Activated CD4-positive, alpha-beta T cell treated with anti-CD3 and anti-CD28 coated beads, Interleukin-2, Interleukin-4, amounts not matched to agents 100 ng/mL and 50 ng/mL, durations not matched to agents 16 hours and 8 hours (primary cell): ENCODE data around the gene PLD5.
"Not testable (repeated sequence)": the region's sequence is repeated elsewhere in the genome, so short reads cannot be mapped to it uniquely, and the experiment has no call there.

Experiments used
- DNase-seq: peaks from one replicate; pipeline ENCODE4 v3.0.0-alpha.2; 2020; ENCODE audit warnings: low spot score

The PLD5 gene

DNA sequence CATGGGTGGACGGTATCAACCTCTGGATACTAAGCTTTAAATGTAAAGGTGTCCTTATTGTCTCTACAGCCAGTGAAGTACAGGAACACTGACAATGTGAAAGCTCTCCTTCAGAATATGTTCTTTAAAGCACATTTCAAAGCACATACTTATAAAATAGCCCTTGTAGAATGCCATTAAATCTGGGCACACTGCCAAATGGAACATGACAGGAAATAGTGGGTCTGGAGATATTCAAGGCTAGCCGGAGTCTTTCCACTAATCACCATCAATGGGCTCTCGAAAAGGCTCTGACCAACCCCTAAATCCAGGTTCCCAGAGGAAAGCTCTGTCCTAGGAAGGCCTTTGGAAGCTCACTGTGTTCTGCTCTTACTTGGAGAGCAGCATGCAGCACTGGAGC, 46.6 kb downstream of the PLD5 start:
- no peak for DNase-seq

DNA sequence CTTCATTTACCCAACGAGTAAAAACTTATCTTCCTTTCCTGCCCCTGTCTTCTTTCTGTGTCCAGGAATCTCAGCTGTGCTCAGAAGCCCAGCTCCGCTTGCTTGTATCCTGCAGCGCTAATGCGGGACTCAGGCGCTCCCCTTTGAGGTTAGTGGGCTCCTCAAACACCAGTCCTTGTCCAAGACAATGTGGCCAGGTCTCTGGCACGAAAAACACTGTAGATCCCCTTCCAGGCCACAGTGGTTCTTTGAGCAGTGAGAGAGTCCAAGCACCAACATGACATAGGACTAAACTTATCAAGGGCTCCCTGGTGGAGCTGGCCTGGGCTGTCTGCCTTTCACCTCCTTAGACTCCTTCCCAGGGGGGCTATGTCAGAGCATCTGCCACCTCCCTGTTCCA, 53.7 kb downstream of the PLD5 start:
- DNase-seq: no peak

GRCh38 chr1:242468784-242469183, 55.7 kb downstream of the PLD5 start:
- DNase-seq: no peak

- DNase-seq: peak; percentile 9
Measured at GRCh38 chr1:242467556-242468145, 56.8 kb downstream of the PLD5 start.

DNA sequence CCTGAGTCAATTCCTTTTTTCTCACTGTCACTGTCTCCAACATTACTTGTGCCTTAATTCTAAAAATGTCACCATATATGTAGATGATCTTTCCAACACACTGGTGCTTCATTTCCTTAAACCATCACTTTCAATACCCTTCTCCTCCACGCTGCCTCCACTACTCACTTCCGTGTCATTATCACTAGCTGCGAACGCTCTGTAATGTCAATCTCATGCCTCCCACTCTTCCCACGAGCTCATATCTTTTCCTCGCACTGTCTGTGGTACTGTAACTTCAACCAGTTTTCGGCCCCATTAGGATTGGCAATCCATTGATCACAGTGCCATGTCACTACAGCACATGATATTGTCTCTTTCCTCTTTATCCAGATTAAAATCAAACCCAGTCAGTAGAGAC, 61.6 kb downstream of the PLD5 start:
- no peak for DNase-seq

DNA sequence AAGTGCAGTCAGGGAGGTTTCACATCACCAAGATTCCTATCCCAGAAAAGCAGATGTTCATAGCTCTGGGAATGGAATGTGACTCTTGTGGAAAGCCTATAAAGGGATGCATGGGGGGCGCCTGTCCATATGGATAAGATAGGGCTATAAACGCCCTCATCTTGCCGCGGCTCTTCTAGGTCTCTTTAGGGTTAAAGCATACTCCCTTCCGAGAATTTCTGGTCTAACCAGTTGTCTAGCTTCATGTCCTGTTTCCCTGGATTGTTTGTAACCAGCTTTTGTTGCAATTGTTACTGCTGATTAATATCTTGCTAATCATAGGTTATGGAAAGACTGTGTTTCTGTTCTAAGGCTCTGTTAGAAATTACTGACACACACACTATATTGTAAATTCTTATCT, 64.8 kb downstream of the PLD5 start:
- not testable (repeated sequence) for DNase-seq

DNA sequence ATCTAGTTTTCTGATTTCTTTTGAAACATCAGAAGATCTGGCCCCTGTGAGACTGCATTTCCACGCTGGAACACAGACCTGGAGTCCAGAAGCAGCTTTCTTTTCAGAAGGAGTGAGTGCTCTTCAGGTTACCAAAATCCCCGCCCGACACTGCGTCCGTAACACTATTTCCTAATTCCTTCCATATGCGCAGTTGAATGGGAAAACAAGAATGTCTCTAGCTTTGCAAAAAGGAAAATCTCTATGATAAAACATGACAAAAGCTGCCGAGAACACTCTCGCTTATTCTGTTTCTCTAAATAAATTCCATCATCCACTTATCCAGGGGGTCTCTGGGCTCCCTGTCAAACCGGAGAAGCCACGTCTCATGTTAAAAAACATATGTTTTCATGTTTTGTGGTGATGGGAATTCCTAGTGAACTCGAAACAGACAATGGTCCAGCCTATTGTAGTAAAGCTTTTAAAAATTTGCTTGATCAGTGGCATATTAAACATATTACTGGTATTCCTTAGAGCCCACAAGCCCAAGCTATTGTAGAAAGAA, 67.7 kb downstream of the PLD5 start:
- DNase-seq: no peak

GRCh38 chr1:242455052-242455361, 69.5 kb downstream of the PLD5 start:
- no peak for DNase-seq

DNA sequence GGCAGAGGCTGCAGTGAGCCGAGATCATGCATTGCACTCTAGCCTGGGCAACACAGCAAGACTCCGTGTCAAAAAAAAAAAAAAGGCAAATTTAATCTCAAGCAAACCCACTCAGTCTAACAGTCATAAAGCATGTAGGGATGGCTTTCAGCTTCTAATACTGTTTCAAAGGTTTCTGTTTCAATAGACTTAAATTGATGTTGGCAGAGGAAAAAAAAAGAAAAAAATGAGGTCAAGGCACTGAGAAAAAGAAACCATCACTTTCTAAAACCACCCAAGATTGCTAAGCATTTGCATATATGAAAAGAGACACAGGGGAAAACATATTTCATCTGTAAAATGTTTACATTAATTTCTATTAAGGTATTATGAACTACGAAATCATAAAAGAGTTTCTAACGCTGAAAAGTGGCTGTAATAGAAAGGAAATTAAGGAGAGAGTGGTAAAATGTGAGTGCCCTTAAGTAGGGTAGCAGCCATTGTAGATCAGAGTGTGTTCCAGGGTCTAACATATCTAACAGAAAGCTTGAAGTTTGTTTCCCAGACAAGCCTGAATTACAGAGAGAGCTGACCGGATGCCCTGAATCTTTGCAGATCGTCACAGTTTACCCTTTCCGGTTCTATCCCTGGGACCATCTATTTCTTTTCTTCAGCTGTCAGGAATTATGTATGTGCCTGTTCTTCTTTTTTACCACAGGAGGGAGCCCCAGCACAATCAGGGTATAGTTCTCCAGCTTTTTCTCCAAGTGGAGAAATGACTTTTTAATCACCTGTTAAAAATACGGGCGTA, 70.0 kb downstream of the PLD5 start:
- no peak for DNase-seq

DNA sequence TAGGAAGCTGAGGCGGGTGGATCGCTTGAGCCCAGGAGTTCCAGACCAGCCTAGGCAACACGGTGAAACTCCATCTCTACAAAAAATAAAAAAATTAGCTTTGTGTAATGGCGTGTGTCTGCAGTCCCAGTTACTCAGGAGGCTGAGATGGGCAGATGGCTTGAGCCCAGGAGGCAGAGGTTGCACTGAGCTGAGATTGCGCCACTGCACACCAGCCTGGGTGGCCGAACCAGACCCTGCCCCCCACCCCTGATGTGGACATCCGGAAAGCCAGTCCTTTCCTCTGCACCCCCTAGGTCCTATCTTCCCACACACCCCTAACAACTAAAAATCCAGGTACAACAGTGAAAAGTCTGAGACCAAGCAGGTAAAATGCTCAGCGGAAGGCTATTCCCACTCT, 71.9 kb downstream of the PLD5 start:
- no peak for DNase-seq

DNA sequence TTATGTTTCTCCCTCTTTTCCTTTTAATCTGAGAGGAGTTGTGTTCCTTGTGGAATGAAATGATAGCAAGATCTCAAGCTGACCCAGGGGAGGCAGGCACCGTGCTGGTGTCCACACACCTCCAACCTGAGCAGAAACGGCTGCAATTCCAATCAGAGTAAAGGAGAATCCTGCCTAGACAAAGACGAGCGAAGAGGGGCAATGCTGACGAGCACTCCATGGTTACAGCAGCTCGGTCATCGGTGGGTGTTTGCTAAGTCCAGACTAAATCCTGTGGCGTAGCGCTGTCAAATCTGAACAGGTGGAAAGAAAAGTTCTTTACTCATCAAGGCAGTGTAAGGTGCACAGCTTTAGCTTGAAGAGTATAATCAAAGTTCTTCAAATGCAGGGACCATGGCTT, 74.8 kb downstream of the PLD5 start:
- no peak for DNase-seq

DNA sequence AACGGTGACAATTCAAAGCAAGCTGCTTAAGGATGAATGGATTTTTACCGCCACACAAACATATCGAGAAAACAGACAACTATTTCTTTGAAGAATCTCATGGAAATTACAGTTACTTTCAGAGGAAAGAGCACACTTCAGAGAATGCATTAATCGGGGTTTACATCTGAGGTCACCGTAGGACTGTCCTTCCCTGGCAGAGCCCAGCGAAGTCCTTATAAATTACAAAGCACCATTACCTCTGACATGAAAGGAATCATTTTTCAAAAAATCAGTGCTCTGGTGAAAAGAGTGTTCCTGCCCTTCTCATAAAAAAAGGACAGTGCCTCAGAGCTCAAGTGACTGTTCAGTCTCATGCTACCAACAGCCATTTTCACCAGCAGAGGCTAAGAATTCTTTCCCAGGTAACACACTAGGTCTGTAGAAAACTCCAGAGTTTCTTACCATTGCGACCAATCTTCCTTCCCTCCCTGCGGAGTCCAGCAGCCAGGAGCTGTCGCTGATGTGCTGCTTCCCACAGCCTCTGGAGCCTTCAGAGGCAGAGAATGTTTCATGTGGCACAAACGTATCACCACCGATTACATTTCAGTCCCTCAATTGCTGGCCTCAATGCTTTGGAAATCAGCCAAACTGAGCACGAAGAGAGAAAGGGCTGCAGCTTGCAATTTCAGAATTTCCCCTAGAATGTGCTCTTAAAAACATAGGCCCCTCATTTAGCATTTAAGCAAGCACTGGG, 75.4 kb downstream of the PLD5 start:
- DNase-seq: no peak

- no peak for DNase-seq
Measured at GRCh38 chr1:242447689-242448088, 76.8 kb downstream of the PLD5 start.

GRCh38 chr1:242440757-242441156, 83.7 kb downstream of the PLD5 start:
- DNase-seq: no peak

DNA sequence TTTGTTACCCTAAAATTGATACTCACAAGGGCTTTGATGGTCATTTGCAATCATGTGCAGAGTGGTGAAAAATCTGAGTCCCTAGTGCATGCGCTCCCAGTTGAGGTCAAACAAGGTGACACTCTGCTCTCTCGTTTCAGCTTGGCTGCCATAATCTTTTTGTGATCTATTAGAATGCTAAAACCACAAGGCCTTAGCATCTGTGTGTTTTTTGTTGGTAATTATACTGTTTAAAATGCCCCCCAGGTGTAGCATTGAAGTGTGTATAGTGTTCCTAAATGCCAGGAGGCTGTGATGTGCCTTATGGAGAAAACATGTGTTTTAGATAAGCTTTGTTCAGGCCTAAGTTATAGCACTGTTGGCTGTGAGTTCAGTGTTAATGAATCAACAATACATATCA, 89.3 kb downstream of the PLD5 start:
- no peak for DNase-seq

DNA sequence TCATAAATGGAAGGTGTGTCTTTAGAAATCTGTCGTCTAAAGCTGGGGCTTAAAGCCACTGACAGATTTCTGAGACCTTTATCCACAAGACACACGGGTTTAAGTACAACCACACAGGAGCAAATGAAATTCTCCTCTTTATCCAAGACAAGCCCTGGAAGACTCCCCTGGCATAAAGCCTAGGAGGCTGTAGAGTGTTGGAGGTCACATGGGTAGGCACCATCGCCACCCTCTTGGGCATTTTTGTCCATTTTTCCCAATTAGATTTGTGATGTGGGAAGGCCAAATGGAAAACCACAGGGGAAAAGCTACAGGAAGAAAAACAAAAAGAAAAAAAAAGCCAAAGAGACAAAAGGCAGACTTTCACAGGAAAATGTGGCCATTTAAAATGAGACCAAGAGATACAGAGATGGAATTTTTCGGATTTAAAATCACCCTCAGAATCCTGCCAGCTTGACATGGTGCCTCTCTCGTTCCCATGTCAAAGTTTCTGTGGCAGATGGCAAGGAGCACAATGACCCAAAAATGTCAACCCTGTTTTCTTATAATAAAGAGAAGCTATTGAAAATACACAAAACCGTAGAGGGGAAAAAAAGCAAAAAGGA, 91.9 kb downstream of the PLD5 start:
- no peak for DNase-seq

GRCh38 chr1:242431786-242432185, 92.7 kb downstream of the PLD5 start:
- DNase-seq: no peak

DNA sequence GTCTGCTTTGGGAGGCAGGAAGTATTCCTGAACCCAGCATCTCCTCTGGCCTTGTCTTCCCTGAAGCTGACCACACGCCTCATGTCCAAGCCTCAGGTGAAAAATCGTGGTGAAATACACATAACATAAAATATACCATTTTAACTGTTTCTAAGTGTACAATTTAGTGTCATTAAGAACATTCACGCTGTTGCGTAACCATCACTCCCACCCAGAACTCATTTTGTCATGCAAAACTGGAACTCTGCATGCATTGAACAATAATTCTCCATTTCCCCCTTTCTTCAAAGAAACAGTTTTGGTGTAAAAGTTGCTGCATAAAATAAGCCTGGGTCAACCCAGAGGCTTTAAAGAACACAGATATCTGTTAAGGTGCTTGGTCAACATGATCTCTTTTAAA, 93.5 kb downstream of the PLD5 start:
- no peak for DNase-seq

DNA sequence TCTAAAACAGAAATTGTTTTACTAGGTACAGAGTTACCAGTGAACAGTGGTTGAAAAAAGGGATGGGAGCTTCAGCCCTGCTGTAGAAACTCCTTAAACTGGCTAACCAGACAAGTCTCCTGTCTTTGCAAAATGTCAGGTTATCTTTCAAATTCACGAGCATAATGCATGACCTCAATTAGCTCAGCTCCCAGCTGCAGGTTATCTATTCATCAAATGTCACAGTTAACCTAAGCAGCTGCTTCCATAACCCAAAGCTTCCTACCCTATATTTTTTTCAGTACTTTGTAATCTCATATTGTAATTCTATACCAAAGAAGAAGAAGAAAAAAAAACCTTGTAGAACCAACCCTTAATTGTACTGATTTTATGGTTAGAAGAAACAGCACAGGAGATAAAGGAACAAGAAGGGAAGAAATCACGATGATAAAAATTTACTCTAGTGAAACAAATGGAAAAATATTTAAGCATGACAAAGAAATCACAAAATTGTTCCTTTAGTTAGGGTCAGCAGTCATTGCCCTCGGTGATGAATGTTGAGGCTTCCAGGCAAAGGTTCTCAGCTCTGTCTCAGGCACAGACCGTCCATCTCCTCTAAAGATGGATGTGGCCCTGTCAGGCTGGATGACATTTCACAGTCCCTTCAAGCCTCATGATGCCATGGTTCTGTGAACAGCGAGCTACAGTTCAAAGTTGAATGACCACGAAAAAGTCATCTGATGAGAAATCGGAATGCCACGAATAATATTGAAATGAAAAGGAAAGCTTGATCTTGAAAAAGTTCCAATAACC, 95.9 kb downstream of the PLD5 start:
- DNase-seq: no peak

GRCh38 chr1:242427519-242427918, 97.0 kb downstream of the PLD5 start:
- no peak for DNase-seq

DNA sequence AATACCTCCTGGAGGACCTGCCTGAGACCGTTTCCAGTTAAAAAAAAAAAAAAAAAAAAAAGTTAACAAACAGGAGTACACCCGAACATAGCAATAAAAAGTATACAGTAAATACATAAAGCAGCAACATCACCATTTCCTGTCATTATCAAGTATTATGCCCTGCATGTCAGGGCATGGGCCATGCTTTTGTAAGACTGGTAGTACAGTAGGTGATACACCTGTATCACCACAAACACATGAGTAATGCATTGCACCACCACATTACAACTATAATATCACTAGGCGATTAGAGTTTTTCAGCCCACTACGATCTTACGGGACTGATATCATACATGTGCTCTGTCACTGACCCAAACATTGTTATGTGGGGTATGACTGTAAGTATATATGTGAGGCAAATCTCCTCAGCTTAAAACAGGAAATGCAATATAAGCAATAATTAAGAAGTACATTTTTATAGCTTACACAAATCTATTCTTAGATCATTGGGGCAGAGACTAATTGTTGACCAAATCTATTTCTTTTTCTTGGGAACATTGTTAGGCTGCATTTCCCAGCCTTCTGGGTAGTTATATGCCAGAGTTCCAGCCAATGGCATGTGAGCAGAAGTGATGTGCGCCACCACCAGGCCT, 98.1 kb downstream of the PLD5 start:
- no peak for DNase-seq
